HepG2 (cell line): ENCODE measurements around the gene CHCHD1. TPM values are rescaled to one million over a fixed set of nuclear protein-coding genes. Genes with fewer than 3 reads are reported as not detected.
A peak's percentile ranks its signal among the peaks of the same experiment; 100 is the strongest.

Experiments
- CBX5 ChIP-seq: sonication (generic); formaldehyde crosslinking; IDR thresholded peaks from 2 replicates; pipeline ENCODE4 v1.4.0; 2020; ENCODE audit warnings: missing genetic modification reagents, borderline replicate concordance
- GPN1 ChIP-seq: sonication (generic); formaldehyde crosslinking; IDR thresholded peaks from 2 replicates; pipeline ENCODE4 v1.5.1; 2020; ENCODE audit warnings: missing genetic modification reagents, borderline replicate concordance
- KAT2B ChIP-seq: fragments of 150-350 bp; IDR thresholded peaks from 2 replicates; pipeline ENCODE4 v1.6.1; 2014; ENCODE audit warnings: low read depth, low read length, borderline replicate concordance
- REL ChIP-seq: sonication (generic); formaldehyde crosslinking; conservative IDR thresholded peaks from 2 replicates; pipeline ENCODE4 v1.8.0; 2022; ENCODE audit warnings: mild to moderate bottlenecking, missing genetic modification reagents, moderate library complexity
- RELA ChIP-seq: sonication (generic); formaldehyde crosslinking; IDR thresholded peaks from 2 replicates; pipeline ENCODE4 v1.4.0; 2020; ENCODE audit warnings: missing genetic modification reagents
- SMC3 ChIP-seq: IDR thresholded peaks from 2 replicates; pipeline ENCODE4 v1.6.1; 2011; ENCODE audit warnings: low read length, improper control_type of control experiment
- TBX3 ChIP-seq: fragments of 450-650 bp; IDR thresholded peaks from 2 replicates; pipeline ENCODE4 v1.6.1; 2017; ENCODE audit warnings: antibody characterized with exemption, mild to moderate bottlenecking, inconsistent platforms, borderline replicate concordance
- ZBTB14 ChIP-seq: sonication (generic); formaldehyde crosslinking; IDR thresholded peaks from 2 replicates; pipeline ENCODE4 v1.4.0; 2020; ENCODE audit warnings: missing genetic modification reagents
- ZBTB7B ChIP-seq: sonication (generic); formaldehyde crosslinking; IDR thresholded peaks from 2 replicates; pipeline ENCODE4 v1.4.0; 2020; ENCODE audit warnings: missing genetic modification reagents
- ZNF225 ChIP-seq: sonication (generic); formaldehyde crosslinking; IDR thresholded peaks from 2 replicates; pipeline ENCODE4 v1.4.0; 2020; ENCODE audit warnings: mild to moderate bottlenecking, missing genetic modification reagents
- ZNF33A ChIP-seq: sonication (generic); formaldehyde crosslinking; IDR thresholded peaks from 2 replicates; pipeline ENCODE4 v1.5.1; 2020; ENCODE audit warnings: missing genetic modification reagents, mild to moderate bottlenecking, moderate library complexity, borderline replicate concordance
- ZNF639 ChIP-seq: conservative IDR thresholded peaks from 2 replicates; pipeline ENCODE4 v1.6.1; 2018; ENCODE audit warnings: missing genetic modification reagents
- ZUFSP ChIP-seq: sonication (generic); formaldehyde crosslinking; IDR thresholded peaks from 2 replicates; pipeline ENCODE4 v1.9.0; 2021; ENCODE audit warnings: missing genetic modification reagents, mild to moderate bottlenecking, borderline replicate concordance
- polyA plus RNA-seq, 8 experiments: library from polyadenylated mRNA; depleted of rRNA in 3 of 8; stranded (reverse) in 7 of 8; unstranded in 1 of 8; fragments of >200 nt; fragmentation: Illumina TruSeq in 4 of 8; extraction: Trizol in 4 of 8; gene quantifications; 2 replicates each; pipeline versions ENCODE4 v1.2.1 to v1.2.3, GENCODE V29; 2011 to 2016; ENCODE audit warnings: low read depth in 4 of 8, missing spikeins in 1 of 8, mixed read lengths in 1 of 8; ENCODE audit not compliant: insufficient read depth in 1 of 8
- total RNA-seq, 5 experiments: library from RNA; depleted of rRNA; stranded (reverse); fragments of >200 nt; fragmentation: Illumina TruSeq; extraction: Trizol; gene quantifications; 2 replicates each; pipeline ENCODE4 v1.2.3, GENCODE V29; 2016; ENCODE audit warnings: low read depth in 1 of 5
- TF ChIP-seq, protein P1 (sequence below): sonication (generic); formaldehyde crosslinking; IDR thresholded peaks from 2 replicates; pipeline ENCODE4 v1.5.0; 2020; ENCODE audit warnings: missing genetic modification reagents
- TF ChIP-seq, protein P2 (sequence below): sonication (generic); formaldehyde crosslinking; IDR thresholded peaks from one replicate; pipeline ENCODE4 v1.5.1; 2020; ENCODE audit warnings: mild to moderate bottlenecking, missing genetic modification reagents; ENCODE audit errors: not compliant biosample characterization

The CHCHD1 gene
- total and polyA plus RNA-seq, 2 of the 13 experiments (the other 11 are each of a cell fraction or from before 2014, with no cell fraction given), result 36.9 to 71.2 TPM

DNA sequence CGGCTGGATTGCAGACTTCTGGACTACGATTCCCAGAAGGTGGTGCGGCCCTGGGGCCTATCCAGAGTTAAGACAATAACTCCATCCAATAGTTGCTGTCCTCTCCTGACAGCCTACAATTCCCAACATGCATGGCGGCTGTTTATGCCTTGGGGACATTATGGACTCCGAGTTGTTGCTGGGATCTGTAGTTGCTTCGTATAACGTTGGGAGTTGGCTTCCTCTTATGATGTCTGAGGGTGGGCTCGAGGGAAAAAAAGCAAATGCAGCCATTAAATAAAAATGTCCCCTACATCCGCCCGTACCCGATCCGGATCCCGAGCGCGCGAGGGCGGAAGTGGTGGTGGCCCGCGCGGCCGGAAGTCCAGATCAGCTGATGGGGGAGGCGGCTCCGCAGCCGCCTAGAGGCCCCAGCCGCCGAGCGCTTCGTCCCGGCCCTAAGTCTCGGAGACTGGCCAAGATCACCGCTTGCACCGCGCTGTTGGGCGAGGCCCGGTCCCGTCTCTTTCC lies 3.4 kb downstream of the CHCHD1 start, which contains the start of gene ZSWIM8 (continued):
- TF ChIP-seq, protein P1, sequence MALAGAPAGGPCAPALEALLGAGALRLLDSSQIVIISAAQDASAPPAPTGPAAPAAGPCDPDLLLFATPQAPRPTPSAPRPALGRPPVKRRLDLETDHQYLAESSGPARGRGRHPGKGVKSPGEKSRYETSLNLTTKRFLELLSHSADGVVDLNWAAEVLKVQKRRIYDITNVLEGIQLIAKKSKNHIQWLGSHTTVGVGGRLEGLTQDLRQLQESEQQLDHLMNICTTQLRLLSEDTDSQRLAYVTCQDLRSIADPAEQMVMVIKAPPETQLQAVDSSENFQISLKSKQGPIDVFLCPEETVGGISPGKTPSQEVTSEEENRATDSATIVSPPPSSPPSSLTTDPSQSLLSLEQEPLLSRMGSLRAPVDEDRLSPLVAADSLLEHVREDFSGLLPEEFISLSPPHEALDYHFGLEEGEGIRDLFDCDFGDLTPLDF (CRISPR knock-in tag), result 0 out of 2 replicates have a peak, but pooled peaks have one; percentile 54
- TF ChIP-seq RELA (CRISPR knock-in tag) (no peak), SMC3 (no peak), ZBTB14 (no peak; the same call in 1 of the 2 replicates), ZNF225 (CRISPR knock-in tag) (no peak), ZUFSP (no peak), KAT2B (no peak), CBX5 (CRISPR knock-in tag) (no peak), GPN1 (CRISPR knock-in tag) (no peak), ZNF33A (no peak), REL (CRISPR knock-in tag) (no peak), TBX3 (no peak), ZBTB7B (CRISPR knock-in tag) (no peak), ZNF639 (CRISPR knock-in tag) (no peak)
- TF ChIP-seq, protein P2, sequence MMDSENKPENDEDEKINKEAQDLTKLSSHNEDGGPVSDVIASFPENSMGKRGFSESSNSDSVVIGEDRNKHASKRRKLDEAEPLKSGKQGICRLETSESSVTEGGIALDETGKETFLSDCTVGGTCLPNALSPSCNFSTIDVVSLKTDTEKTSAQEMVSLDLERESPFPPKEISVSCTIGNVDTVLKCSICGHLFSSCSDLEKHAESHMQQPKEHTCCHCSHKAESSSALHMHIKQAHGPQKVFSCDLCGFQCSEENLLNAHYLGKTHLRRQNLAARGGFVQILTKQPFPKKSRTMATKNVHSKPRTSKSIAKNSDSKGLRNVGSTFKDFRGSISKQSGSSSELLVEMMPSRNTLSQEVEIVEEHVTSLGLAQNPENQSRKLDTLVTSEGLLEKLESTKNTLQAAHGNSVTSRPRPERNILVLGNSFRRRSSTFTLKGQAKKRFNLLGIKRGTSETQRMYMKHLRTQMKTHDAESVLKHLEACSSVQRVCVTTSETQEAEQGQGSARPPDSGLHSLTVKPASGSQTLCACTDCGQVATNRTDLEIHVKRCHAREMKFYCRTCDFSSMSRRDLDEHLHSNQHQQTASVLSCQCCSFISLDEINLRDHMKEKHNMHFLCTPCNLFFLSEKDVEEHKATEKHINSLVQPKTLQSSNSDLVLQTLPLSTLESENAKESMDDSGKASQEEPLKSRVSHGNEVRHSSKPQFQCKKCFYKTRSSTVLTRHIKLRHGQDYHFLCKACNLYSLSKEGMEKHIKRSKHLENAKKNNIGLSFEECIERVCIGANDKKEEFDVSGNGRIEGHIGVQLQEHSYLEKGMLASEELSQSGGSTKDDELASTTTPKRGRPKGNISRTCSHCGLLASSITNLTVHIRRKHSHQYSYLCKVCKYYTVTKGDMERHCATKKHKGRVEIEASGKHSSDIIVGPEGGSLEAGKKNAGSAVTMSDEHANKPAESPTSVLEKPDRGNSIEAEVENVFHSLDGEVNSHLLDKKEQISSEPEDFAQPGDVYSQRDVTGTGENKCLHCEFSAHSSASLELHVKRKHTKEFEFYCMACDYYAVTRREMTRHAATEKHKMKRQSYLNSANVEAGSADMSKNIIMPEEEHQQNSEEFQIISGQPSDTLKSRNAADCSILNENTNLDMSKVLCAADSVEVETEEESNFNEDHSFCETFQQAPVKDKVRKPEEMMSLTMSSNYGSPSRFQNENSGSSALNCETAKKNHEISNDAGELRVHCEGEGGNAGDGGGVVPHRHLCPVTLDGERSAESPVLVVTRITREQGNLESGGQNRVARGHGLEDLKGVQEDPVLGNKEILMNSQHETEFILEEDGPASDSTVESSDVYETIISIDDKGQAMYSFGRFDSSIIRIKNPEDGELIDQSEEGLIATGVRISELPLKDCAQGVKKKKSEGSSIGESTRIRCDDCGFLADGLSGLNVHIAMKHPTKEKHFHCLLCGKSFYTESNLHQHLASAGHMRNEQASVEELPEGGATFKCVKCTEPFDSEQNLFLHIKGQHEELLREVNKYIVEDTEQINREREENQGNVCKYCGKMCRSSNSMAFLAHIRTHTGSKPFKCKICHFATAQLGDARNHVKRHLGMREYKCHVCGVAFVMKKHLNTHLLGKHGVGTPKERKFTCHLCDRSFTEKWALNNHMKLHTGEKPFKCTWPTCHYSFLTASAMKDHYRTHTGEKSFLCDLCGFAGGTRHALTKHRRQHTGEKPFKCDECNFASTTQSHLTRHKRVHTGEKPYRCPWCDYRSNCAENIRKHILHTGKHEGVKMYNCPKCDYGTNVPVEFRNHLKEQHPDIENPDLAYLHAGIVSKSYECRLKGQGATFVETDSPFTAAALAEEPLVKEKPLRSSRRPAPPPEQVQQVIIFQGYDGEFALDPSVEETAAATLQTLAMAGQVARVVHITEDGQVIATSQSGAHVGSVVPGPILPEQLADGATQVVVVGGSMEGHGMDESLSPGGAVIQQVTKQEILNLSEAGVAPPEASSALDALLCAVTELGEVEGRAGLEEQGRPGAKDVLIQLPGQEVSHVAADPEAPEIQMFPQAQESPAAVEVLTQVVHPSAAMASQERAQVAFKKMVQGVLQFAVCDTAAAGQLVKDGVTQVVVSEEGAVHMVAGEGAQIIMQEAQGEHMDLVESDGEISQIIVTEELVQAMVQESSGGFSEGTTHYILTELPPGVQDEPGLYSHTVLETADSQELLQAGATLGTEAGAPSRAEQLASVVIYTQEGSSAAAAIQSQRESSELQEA (CRISPR knock-in tag), result no peak
